HepG2 (cell line): Measurements from ENCODE around the gene C4BPA. TPM values are rescaled to one million over a fixed set of nuclear protein-coding genes. Genes with fewer than 3 reads are reported as not detected.

Source experiments
- CCAR2 ChIP-seq: fragments of 200-400 bp; formaldehyde crosslinking; optimal IDR thresholded peaks from 2 replicates; pipeline ENCODE3; 2018; ENCODE audit warnings: low read depth, mild to moderate bottlenecking, low read length, moderate library complexity
- HOXA9 ChIP-seq: sonication (generic); formaldehyde crosslinking; IDR thresholded peaks from 2 replicates; pipeline ENCODE4 v1.8.1; 2022; ENCODE audit warnings: missing genetic modification reagents, mild to moderate bottlenecking, moderate library complexity, borderline replicate concordance
- IRF2 ChIP-seq: IDR thresholded peaks from 2 replicates; pipeline ENCODE4 v1.6.1; 2018; ENCODE audit warnings: missing genetic modification reagents, missing compliant biosample characterization
- SALL2 ChIP-seq: sonication (generic); formaldehyde crosslinking; IDR thresholded peaks from 2 replicates; pipeline ENCODE4 v1.8.1; 2023; ENCODE audit warnings: mild to moderate bottlenecking, missing genetic modification reagents, inconsistent platforms
- SYNCRIP ChIP-seq: fragments of 200-400 bp; formaldehyde crosslinking; IDR thresholded peaks from 2 replicates; pipeline ENCODE4 v1.6.1; 2018; ENCODE audit warnings: mild to moderate bottlenecking, low read depth, low read length; ENCODE audit not compliant: insufficient read depth
- ZBTB1 ChIP-seq: sonication (generic); formaldehyde crosslinking; IDR thresholded peaks from 2 replicates; pipeline ENCODE4 v1.4.0; 2020; ENCODE audit warnings: missing genetic modification reagents, borderline replicate concordance
- ZNF441 ChIP-seq: sonication (generic); formaldehyde crosslinking; IDR thresholded peaks from 2 replicates; pipeline ENCODE4 v1.7.0; 2021; ENCODE audit warnings: missing genetic modification reagents, borderline replicate concordance
- ZNF570 ChIP-seq: sonication (generic); formaldehyde crosslinking; IDR thresholded peaks from 2 replicates; pipeline ENCODE4 v1.4.0; 2020; ENCODE audit warnings: mild to moderate bottlenecking, missing genetic modification reagents, borderline replicate concordance
- ZNF607 ChIP-seq: sonication (generic); formaldehyde crosslinking; IDR thresholded peaks from 2 replicates; pipeline ENCODE4 v1.5.1; 2020; ENCODE audit warnings: missing genetic modification reagents, mild to moderate bottlenecking, borderline replicate concordance
- ZNF777 ChIP-seq: sonication (generic); formaldehyde crosslinking; IDR thresholded peaks from 2 replicates; pipeline ENCODE4 v1.4.0; 2020; ENCODE audit warnings: missing genetic modification reagents
- ZSCAN21 ChIP-seq: sonication (generic); formaldehyde crosslinking; IDR thresholded peaks from 2 replicates; pipeline ENCODE4 v1.8.0; 2022; ENCODE audit warnings: mild to moderate bottlenecking, missing genetic modification reagents, moderate library complexity, borderline replicate concordance
- polyA plus RNA-seq, 8 experiments: library from polyadenylated mRNA; depleted of rRNA in 3 of 8; stranded (reverse) in 7 of 8; unstranded in 1 of 8; fragments of >200 nt; fragmentation: Illumina TruSeq in 4 of 8; extraction: Trizol in 4 of 8; gene quantifications; 2 replicates each; pipeline versions ENCODE4 v1.2.1 to v1.2.3, GENCODE V29; 2011 to 2016; ENCODE audit warnings: low read depth in 4 of 8, missing spikeins in 1 of 8, mixed read lengths in 1 of 8; ENCODE audit not compliant: insufficient read depth in 1 of 8
- total RNA-seq, 5 experiments: library from RNA; depleted of rRNA; stranded (reverse); fragments of >200 nt; fragmentation: Illumina TruSeq; extraction: Trizol; gene quantifications; 2 replicates each; pipeline ENCODE4 v1.2.3, GENCODE V29; 2016; ENCODE audit warnings: low read depth in 1 of 5
- TF ChIP-seq, protein P1 (sequence below): IDR thresholded peaks from 2 replicates; pipeline ENCODE4 v1.6.1; 2016; ENCODE audit warnings: low read depth, control low read depth
- TF ChIP-seq, protein P2 (sequence below): fragments of 450-650 bp; IDR thresholded peaks from 2 replicates; pipeline ENCODE4 v1.6.1; 2017
- TF ChIP-seq, protein P3 (sequence below): sonication (generic); formaldehyde crosslinking; IDR thresholded peaks from 2 replicates; pipeline ENCODE4 v1.8.1; 2023; ENCODE audit warnings: mild to moderate bottlenecking, moderate library complexity, missing genetic modification reagents
- TF ChIP-seq, protein P4 (sequence below): sonication (generic); formaldehyde crosslinking; IDR thresholded peaks from 2 replicates; pipeline ENCODE4 v1.5.1; 2020; ENCODE audit warnings: missing genetic modification reagents, mild to moderate bottlenecking, borderline replicate concordance
- TF ChIP-seq, protein P5 (sequence below): sonication (generic); formaldehyde crosslinking; IDR thresholded peaks from 2 replicates; pipeline ENCODE4 v1.5.1; 2020; ENCODE audit warnings: mild to moderate bottlenecking, missing genetic modification reagents, borderline replicate concordance
- TF ChIP-seq, protein P6 (sequence below): sonication (generic); formaldehyde crosslinking; IDR thresholded peaks from 2 replicates; pipeline ENCODE4 v1.4.0; 2020; ENCODE audit warnings: mild to moderate bottlenecking, missing genetic modification reagents
- TF ChIP-seq, protein P7 (sequence below): sonication (generic); IDR thresholded peaks from 2 replicates; pipeline ENCODE4 v1.6.1; 2016; ENCODE audit warnings: low read depth, borderline replicate concordance

The C4BPA gene
- total and polyA plus RNA-seq, 2 of the 13 experiments (the other 11 are each of a cell fraction or from before 2014, with no cell fraction given), result 32.1 to 60.1 TPM

DNA sequence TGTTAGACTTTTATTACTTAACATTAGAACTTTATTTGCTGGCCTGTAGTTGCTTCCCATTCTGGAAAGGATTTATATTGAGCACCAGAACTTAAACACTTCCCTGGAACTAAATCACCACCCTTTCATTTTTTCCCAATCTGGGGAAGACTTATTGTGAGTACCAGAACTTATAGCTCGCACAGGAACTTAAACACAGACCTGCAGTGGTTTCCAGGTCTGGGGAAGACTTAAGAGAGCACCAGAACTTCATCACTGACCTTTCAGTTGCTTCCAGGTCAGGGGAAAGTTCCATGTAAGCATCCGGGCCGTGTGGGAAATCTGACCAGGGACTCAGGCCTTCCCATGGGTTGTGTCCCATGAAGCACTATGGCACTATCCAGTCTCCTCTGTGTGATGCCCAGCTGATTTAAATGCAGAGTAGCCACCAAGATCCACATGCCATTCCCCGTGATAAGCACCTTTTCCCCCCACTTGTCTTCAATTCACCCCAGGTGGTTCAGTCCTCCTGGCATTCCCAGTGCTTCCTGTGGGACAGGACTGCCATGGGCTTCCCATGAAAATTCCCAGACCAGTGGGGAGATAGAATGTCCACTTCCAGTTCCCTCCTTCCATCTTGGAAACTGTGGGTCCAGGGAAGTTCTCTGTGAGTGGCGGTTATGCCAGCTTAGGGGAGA lies 48.9 kb downstream of the C4BPA start (continued):
- TF ChIP-seq, protein P1, sequence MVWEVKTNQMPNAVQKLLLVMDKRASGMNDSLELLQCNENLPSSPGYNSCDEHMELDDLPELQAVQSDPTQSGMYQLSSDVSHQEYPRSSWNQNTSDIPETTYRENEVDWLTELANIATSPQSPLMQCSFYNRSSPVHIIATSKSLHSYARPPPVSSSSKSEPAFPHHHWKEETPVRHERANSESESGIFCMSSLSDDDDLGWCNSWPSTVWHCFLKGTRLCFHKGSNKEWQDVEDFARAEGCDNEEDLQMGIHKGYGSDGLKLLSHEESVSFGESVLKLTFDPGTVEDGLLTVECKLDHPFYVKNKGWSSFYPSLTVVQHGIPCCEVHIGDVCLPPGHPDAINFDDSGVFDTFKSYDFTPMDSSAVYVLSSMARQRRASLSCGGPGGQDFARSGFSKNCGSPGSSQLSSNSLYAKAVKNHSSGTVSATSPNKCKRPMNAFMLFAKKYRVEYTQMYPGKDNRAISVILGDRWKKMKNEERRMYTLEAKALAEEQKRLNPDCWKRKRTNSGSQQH, result no peak
- TF ChIP-seq ZNF607 (peak; percentile 58; the same call in 1 of the 2 replicates), SALL2 (0 out of 2 replicates have a peak, but pooled peaks have one; percentile 74), ZNF441 (CRISPR knock-in tag) (no peak), SYNCRIP (no peak), HOXA9 (CRISPR knock-in tag) (no peak), IRF2 (peak; percentile 82), ZSCAN21 (CRISPR knock-in tag) (no peak), CCAR2 (peak; percentile 50), ZBTB1 (CRISPR knock-in tag) (no peak), ZNF777 (CRISPR knock-in tag) (no peak), ZNF570 (CRISPR knock-in tag) (no peak)
- TF ChIP-seq, protein P2, sequence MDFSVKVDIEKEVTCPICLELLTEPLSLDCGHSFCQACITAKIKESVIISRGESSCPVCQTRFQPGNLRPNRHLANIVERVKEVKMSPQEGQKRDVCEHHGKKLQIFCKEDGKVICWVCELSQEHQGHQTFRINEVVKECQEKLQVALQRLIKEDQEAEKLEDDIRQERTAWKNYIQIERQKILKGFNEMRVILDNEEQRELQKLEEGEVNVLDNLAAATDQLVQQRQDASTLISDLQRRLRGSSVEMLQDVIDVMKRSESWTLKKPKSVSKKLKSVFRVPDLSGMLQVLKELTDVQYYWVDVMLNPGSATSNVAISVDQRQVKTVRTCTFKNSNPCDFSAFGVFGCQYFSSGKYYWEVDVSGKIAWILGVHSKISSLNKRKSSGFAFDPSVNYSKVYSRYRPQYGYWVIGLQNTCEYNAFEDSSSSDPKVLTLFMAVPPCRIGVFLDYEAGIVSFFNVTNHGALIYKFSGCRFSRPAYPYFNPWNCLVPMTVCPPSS, result no peak
- TF ChIP-seq, protein P3, sequence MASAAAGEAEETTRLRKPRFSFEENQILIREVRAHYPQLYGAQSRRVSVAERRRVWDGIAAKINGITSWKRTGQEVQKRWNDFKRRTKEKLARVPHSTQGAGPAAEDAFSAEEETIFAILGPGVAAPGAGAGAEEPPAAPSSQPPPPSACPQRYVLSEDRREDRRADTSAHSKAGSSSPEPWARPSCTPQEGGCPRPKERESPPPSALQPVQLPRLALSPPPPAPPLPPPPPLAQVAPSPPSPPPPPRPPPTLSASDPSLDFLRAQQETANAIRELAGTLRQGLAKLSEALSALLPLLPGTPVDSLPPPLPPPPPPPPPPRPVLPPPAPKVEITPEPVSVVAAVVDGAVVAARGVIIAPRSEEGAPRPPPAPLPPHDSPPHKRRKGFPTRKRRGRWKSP, result no peak
- TF ChIP-seq, protein P4, sequence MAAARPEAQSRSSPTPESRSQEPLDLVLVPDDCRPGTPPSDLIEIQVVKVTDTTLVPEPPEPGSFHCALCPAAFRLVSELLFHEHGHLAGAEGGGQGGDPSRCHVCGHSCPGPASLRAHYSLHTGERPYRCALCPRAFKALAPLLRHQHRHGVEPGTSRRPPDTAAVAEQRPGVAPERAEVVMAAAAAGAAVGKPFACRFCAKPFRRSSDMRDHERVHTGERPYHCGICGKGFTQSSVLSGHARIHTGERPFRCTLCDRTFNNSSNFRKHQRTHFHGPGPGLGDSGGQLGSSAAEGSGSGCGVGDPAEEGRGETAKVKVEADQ, result no peak
- TF ChIP-seq, protein P5, sequence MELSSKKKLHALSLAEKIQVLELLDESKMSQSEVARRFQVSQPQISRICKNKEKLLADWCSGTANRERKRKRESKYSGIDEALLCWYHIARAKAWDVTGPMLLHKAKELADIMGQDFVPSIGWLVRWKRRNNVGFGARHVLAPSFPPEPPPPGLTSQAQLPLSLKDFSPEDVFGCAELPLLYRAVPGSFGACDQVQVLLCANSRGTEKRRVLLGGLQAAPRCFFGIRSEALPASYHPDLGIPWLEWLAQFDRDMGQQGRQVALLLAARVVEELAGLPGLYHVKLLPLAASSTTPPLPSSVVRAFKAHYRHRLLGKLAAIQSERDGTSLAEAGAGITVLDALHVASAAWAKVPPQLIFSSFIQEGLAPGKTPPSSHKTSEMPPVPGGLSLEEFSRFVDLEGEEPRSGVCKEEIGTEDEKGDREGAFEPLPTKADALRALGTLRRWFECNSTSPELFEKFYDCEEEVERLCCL, result no peak
- TF ChIP-seq, protein P6, sequence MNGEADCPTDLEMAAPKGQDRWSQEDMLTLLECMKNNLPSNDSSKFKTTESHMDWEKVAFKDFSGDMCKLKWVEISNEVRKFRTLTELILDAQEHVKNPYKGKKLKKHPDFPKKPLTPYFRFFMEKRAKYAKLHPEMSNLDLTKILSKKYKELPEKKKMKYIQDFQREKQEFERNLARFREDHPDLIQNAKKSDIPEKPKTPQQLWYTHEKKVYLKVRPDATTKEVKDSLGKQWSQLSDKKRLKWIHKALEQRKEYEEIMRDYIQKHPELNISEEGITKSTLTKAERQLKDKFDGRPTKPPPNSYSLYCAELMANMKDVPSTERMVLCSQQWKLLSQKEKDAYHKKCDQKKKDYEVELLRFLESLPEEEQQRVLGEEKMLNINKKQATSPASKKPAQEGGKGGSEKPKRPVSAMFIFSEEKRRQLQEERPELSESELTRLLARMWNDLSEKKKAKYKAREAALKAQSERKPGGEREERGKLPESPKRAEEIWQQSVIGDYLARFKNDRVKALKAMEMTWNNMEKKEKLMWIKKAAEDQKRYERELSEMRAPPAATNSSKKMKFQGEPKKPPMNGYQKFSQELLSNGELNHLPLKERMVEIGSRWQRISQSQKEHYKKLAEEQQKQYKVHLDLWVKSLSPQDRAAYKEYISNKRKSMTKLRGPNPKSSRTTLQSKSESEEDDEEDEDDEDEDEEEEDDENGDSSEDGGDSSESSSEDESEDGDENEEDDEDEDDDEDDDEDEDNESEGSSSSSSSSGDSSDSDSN (CRISPR knock-in tag), result 0 out of 2 replicates have a peak, but pooled peaks have one; percentile 19
- TF ChIP-seq, protein P7, sequence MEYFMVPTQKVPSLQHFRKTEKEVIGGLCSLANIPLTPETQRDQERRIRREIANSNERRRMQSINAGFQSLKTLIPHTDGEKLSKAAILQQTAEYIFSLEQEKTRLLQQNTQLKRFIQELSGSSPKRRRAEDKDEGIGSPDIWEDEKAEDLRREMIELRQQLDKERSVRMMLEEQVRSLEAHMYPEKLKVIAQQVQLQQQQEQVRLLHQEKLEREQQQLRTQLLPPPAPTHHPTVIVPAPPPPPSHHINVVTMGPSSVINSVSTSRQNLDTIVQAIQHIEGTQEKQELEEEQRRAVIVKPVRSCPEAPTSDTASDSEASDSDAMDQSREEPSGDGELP, result no peak
